ENCODE data around the gene GABPB1. TPM values are rescaled to one million over a fixed set of nuclear protein-coding genes. Genes with fewer than 3 reads are reported as not detected.
"Not testable (repeated sequence)": the region's sequence is repeated elsewhere in the genome, so short reads cannot be mapped to it uniquely, and the experiment has no call there.

GABPB1 gene
- polyA plus RNA-seq, 1 of the 3 experiments (the other 2 are of a cell fraction): 12.8 TPM

- TF ChIP-seq MAX (IDR thresholded peaks at IDR 0.05; ENCODE audit: low read depth): no peak
- TF ChIP-seq TEAD4 (IDR thresholded peaks at IDR 0.05; ENCODE audit: borderline replicate concordance, insufficient read depth): no peak
- no peak for TF ChIP-seq IRF3 (IDR thresholded peaks at IDR 0.05; ENCODE audit: low read depth, low read length)
- no peak for TF ChIP-seq ZBTB33 (IDR thresholded peaks at IDR 0.05; ENCODE audit: borderline replicate concordance, low read depth)
- no peak for TF ChIP-seq RXRA (IDR thresholded peaks at IDR 0.05; ENCODE audit: borderline replicate concordance, low read depth)
- no peak for TF ChIP-seq POLR2AphosphoS5 (IDR thresholded peaks at IDR 0.05; ENCODE audit: low read depth, low read length)
- TF ChIP-seq CHD2 (IDR thresholded peaks at IDR 0.05; ENCODE audit: low read length, partially characterized antibody): no peak
- no peak for TF ChIP-seq TAF1 (IDR thresholded peaks at IDR 0.05; ENCODE audit: borderline replicate concordance, low read depth, low read length)
- TF ChIP-seq NRF1 (IDR thresholded peaks at IDR 0.05; ENCODE audit: low read depth, low read length): no peak
- no peak for TF ChIP-seq CTCF (IDR thresholded peaks at IDR 0.05)
- no peak for TF ChIP-seq MEF2A (IDR thresholded peaks at IDR 0.05; ENCODE audit: borderline replicate concordance, low read depth)
- TF ChIP-seq PBX3 (IDR thresholded peaks at IDR 0.05): no peak
- TF ChIP-seq JUND (IDR thresholded peaks at IDR 0.05): no peak
- TF ChIP-seq REST (IDR thresholded peaks at IDR 0.05; ENCODE audit: low read depth, low read length): no peak
- TF ChIP-seq GATA2 (CRISPR knock-in tag; IDR thresholded peaks at IDR 0.05): no peak
- no peak for TF ChIP-seq RCOR1 (IDR thresholded peaks at IDR 0.05; ENCODE audit: low read length)
- WGBS (ENCODE audit: low lambda C conversion rate): 90% methylated on average over 1 of the region's 1 CpG
- H3K4me3 ChIP-seq (ENCODE audit: low read depth in 2 of 2, low read length in 1 of 2): no peak overlapping the region
- no peaks in the 10 kb centered on the region for H4K20me1 ChIP-seq (ENCODE audit: insufficient read depth)
- no peaks in the 10 kb centered on the region for H3K79me2 ChIP-seq (ENCODE audit: insufficient read depth)
- no peak overlapping the region for H3K4me2 ChIP-seq
- no peak overlapping the region for H3K9ac ChIP-seq
- no peaks in the 10 kb centered on the region for H3K4me1 ChIP-seq (ENCODE audit: control insufficient read depth in 1 of 2, insufficient read depth in 2 of 2, low read depth in 1 of 2, low read length in 1 of 2)
- H3K9me2 ChIP-seq: no peaks in the 10 kb centered on the region
- DNase-seq: no peak
- H3K36me3 ChIP-seq (replicated peaks in 1 of 2; ENCODE audit: control insufficient read depth in 1 of 2, insufficient read depth in 2 of 2, low read length in 1 of 2): no peaks in the 10 kb centered on the region
- ChIA-PET CTCF (no interaction called here), POLR2A (no interaction called here)
- no peak overlapping the region for H3K27ac ChIP-seq (ENCODE audit: low read depth in 2 of 2, low read length in 1 of 2)
- H3F3A ChIP-seq (replicated peaks; ENCODE audit: insufficient read depth): no peaks in the 10 kb centered on the region
- no peaks in the 10 kb centered on the region for H3K27me3 ChIP-seq (ENCODE audit: insufficient read depth)
- H2AFZ ChIP-seq (ENCODE audit: low read depth): no peak overlapping the region
- no peaks in the 10 kb centered on the region for H3K9me3 ChIP-seq
These were observed 25.1 kb upstream of the GABPB1 start for GRCh38 chr15:50380089-50380488.

GRCh38 chr15:50379413-50379812 is 24.4 kb upstream of the GABPB1 start:
- H3K27me3 ChIP-seq (ENCODE audit: insufficient read depth); POLR2A ChIA-PET: not testable (repeated sequence)

More at GRCh38 chr15:50379413-50379812, 24.4 kb upstream of the GABPB1 start:
- H3K9me2 ChIP-seq; H2AFZ ChIP-seq (ENCODE audit: low read depth); H4K20me1 ChIP-seq (ENCODE audit: insufficient read depth); H3K4me1 ChIP-seq (ENCODE audit: control insufficient read depth in 1 of 2, insufficient read depth in 2 of 2, low read depth in 1 of 2, low read length in 1 of 2); H3K4me2 ChIP-seq; DNase-seq; H3F3A ChIP-seq (replicated peaks; ENCODE audit: insufficient read depth); H3K27ac ChIP-seq (ENCODE audit: low read depth in 2 of 2, low read length in 1 of 2); H3K9me3 ChIP-seq; H3K36me3 ChIP-seq (replicated peaks in 1 of 2; ENCODE audit: control insufficient read depth in 1 of 2, insufficient read depth in 2 of 2, low read length in 1 of 2); H3K79me2 ChIP-seq (ENCODE audit: insufficient read depth); H3K4me3 ChIP-seq (ENCODE audit: low read depth in 2 of 2, low read length in 1 of 2); H3K9ac ChIP-seq: not testable (repeated sequence)
- 83% methylated on average over 7 of the region's 7 CpGs for WGBS (ENCODE audit: low lambda C conversion rate)
- CTCF ChIA-PET: interaction anchor here (0.8 kb wide), 1 partner anchor 21 kb away, joined by 3 read pairs; no protein-coding TSS in a partner anchor
